ENCODE measurements around the gene GPS1.
A peak's percentile ranks its signal among the peaks of the same experiment; 100 is the strongest.

The GPS1 gene

GRCh38 chr17:82090549-82091263 is 39.0 kb downstream of the GPS1 start:
- no peak for DNase-seq (ENCODE audit: low spot score)

GRCh38 chr17:82091264-82092066 is 39.8 kb downstream of the GPS1 start:
- DNase-seq (ENCODE audit: low spot score) = no peak

GRCh38 chr17:82092094-82092586 is 40.4 kb downstream of the GPS1 start:
- no peak for DNase-seq (ENCODE audit: low spot score)

GRCh38 chr17:82092628-82092994 is 40.9 kb downstream of the GPS1 start:
- DNase-seq (ENCODE audit: low spot score) = no peak

- no peak for DNase-seq (ENCODE audit: low spot score)
Measured at GRCh38 chr17:82092995-82093751, 41.5 kb downstream of the GPS1 start.

GRCh38 chr17:82094931-82095776 is 43.5 kb downstream of the GPS1 start:
- no peak for DNase-seq (ENCODE audit: low spot score)

- no peak for DNase-seq (ENCODE audit: low spot score)
Measured at GRCh38 chr17:82095777-82096708, 44.3 kb downstream of the GPS1 start.

GRCh38 chr17:82096709-82097183 is 45.0 kb downstream of the GPS1 start:
- no peak for DNase-seq (ENCODE audit: low spot score)

GRCh38 chr17:82097184-82097918 is 45.7 kb downstream of the GPS1 start:
- DNase-seq (ENCODE audit: low spot score) = peak; percentile 56

- no peak for DNase-seq (ENCODE audit: low spot score)
Measured at GRCh38 chr17:82097919-82098168, 46.1 kb downstream of the GPS1 start.

GRCh38 chr17:82098169-82098938 is 46.7 kb downstream of the GPS1 start, which contains the start of gene FASN:
TSS of gene FASN (minus strand) at chr17:82098236. CDS start at chr17:82096445, 1,791 bp downstream.
- peak; percentile 100 for DNase-seq (ENCODE audit: low spot score)

GRCh38 chr17:82098939-82099763 is 47.5 kb downstream of the GPS1 start:
- DNase-seq (ENCODE audit: low spot score) = no peak

GRCh38 chr17:82100502-82101298 is 49.0 kb downstream of the GPS1 start:
- no peak for DNase-seq (ENCODE audit: low spot score)

- DNase-seq (ENCODE audit: low spot score) = no peak
Measured at GRCh38 chr17:82101301-82101715, 49.6 kb downstream of the GPS1 start.

- DNase-seq (ENCODE audit: low spot score) = peak; percentile 57
Measured at GRCh38 chr17:82101767-82102679, 50.3 kb downstream of the GPS1 start.

All from HuH-7 (cell line).